ENCODE results near the gene HOXA7.

GRCh38 chr7:27145914-27146412 lies 10.5 kb downstream of the HOXA7 start:
- TF ChIP-seq CTCF (IDR thresholded peaks at IDR 0.05) (no peak), POLR2A (IDR thresholded peaks at IDR 0.05) (no peak)

Measured in Peyer's patch (tissue), 4 donors.